Stimulated activated CD4-positive, alpha-beta T cell treated with anti-CD3 and anti-CD28 coated beads, Interleukin-12 subunit alpha, Interleukin-12 subunit beta, amount 100 ng/mL, for 48 hours (primary cell): ENCODE results near the gene ERC1.
A peak's percentile ranks its signal among the peaks of the same experiment; 100 is the strongest.

Source experiments
- DNase-seq, 3 donors: peaks; one replicate each; pipeline ENCODE4 v3.0.0-alpha.2; 2020; ENCODE audit warnings: low read depth in 2 of 3, low spot score in 1 of 3

Gene ERC1

DNA sequence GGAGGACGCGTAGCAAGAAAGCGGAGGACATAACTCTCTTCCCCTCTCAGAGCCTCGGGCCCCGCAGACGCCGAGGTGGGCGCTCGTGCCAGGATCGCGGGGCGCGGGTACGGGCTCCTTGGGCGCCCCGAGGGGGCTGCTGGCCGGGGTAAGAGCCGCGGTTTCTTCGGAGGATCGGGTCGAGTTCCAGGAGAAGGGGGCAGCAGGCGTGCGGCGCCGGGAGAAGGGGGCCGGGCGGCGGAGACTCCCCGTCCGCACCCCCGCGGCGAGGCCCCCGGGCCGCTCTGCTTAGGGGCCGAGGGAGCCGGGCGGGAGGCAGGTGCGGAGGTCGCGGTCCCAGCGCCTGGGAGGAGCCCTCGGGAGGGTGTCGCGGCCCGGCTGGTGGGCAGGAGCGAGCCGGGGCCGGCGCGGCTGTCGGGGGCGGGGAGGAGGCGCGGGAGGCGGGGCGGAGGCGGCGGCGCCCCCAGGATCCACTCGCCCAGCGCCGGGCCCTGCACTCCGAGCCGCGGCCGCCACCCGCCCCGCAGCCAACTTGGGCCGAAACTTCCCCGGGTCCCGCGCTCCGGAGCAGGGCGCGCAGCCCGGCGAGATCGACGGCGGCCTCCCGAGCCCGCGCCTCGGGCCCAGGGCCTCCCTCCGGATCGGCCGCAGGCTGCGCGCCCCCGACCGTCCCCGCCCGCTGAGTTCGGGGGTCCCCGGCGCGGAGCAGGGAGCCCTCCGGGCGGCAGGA lies 539.0 kb downstream of the ERC1 start:
- no peak for DNase-seq

DNA sequence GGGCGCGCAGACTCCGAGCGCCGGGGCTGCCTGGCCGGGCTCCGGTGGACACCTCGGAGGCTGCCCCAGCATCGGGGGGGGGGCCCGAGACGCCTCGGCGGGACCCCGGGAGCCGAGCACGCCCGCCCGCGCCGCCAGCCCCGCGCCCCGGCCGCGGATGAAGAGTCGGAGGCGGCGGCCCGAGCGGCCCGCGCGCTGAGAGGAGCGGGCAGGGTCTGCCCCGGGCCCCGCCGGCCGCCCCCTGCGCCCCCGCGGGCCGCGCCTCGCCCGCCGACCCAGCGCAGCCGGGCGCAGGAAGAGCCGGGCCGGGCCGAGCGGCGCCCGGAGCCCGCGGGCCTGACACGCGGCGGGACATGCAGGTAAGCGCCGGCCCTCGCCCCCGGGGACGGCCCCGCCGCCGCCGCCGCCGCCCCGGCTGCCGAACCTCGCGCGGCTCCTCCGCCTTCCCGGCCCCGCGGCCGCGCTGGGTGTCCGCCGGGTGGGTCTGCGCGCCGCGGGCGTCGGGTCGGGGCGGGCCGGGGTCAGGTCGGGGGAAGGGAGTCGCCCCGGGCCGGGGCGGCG lies 539.6 kb downstream of the ERC1 start:
- DNase-seq: no peak

DNA sequence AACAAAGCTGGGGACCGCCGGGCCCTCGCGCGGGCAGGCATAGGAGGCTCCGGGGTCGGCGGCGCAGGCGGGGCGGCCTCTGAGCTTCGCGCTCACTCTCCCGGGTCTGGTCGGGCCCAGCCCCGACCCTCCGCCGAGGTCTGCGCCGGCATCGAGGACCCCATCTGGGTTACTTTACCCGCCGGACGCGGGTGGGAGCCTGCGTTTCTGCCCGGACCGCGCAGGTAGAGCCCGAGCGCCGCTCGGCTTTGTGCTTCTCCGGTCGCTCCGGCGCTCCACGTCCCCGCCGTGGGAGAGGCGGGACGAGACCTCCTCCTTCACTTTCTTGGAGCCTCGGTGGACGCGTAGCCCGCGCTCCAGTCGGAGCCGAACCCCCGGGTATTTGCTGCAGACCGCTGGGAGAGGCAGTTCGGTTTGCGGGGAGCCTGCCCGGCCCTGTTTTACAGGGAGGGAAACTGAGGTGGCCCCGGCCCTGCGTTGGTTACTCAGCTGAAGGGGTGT lies 540.2 kb downstream of the ERC1 start:
- DNase-seq: no peak

DNA sequence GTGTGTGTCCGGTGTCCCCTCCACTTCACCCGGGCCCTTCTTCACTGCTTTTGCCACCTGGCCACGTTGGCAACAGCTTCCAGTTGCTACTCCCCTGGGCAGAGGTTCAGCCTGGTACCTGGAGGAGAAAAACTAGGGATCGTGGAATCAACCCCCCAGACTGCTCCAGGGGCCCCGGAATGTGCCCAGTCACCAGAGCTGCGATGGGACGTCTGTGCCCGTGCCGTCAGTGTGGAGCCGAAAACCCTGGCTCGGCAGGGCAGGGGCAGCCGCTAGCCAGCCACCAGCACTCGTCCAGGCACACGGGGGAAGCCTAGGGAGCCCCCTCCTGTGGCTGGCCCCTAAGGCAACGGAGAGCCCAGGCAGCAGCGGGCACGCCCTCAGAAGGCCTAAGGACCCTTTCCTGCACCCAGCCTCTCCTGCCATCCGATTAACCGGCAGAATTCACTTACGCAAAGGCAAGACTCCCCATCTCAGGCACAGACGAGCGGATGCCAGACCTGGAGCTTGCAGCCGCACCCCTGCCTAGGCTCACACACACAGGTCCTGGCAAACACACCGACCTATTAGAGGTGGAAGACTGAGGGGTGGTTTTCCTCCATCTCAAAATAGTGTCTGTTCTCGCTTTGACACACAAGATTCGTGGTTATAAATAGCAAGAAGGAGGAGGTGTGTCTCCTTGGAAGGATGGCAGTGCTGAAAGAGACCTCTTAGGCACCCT lies 540.8 kb downstream of the ERC1 start:
- no peak for DNase-seq

DNA sequence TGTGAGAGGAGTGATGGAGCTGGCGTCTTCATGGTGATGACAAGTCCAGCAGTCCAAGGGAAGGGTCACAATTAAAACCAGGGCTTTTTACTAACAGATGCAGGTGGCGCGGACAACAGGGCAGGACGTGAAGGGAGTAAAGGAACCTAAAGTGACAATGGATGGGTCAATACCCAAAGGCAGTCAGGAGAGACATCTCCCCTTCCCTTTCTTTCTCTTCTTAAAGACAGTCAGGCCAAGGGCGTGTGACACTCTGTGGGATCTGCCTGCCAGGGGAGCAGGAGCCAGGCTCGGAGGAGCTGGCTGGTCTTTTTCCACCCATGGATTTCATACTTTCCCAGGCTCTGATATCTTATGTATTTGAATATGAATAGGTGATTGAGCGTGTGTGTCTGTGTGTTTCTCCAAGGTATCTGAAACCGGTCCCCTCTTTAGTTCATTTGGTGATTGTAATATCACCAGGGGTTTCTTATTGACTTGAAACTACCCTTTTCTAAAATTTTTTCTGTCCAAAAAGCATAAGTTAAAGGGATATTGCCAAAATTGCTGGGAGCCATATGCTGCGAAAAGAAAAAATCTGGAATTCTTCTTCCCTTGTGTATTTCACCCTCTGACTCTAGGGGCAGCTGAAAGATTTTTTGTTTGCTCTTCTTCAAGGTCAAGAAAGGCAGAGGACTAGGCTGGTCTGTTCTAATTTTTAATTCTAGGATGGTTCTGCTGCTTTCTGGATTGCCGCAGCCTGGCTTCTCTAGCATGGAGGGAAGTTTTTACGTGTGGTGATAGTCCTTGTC lies 541.5 kb downstream of the ERC1 start:
- DNase-seq: no peak

DNA sequence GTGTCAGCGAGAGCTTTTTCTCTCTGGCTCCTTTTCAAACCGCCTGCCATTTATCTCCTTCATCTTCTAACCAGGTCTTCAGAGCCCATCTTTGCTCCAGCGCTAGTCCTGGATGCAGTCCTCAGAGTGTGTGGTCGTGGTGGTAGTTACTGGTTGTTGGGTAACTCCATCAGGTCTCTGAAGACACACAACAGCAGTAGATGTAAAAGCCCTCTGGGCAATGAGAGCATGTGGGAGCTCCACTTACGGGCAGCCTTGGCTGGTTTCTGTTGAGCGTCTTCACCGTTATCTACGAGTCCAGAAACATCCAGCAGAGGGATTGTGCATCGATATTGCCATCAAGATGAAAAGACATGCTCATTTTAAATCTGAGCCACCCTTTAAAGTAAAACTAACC lies 542.2 kb downstream of the ERC1 start:
- DNase-seq: no peak

DNA sequence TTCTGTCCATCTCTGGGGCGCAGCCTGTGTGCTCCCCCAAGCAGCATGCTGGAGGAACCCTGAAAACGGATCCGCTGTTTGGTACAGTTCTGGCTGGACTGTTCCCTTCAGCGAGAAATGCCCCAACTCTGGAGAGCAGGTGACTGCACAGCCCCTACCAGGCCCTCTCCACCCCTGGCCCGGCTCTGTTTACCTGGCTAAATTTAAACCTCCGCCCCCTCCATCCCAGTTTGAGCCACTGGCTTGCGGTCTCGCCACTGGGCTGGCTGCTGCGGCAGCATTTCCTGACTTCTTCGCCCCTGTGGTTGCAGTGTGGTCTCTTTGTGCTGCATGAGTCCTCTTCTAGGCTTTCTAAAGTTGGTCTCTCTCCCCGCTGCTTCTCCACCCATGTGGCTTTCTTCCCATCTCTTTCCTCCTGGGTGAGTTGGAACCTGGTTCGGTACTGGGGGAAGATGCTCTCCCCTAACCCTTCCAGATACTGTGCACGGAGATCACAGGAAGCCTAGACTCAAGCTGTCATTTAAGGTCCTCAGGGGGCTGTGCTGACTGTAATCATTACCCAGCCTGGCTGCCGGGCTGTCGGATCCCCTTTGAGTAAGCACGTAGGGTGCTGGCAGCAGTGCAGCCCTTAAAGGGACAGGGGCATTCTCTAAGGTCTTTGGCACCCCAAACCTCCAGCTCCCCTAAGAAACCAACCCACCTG lies 542.7 kb downstream of the ERC1 start:
- peak; percentile 24 to 42 (median 39) for DNase-seq

DNA sequence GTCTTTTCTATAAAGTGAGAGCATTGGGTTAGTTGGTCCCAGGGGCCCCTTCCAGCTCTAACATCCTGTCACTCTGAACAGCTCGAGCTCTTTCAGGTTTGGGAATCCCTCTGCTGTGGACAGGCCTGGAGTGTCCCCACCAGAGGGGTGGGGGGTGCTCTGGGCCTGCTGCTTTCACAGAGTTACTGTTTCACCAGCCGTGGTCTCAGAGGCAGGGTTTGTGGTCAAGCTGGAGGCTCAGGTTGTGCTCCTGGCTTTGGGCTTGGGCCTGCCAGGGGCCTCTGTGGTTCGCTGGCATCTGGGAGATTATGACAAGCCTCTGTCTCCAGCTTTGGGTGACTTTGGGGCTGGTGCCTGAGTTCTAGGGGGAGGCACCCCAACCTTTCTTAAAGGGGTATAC lies 543.7 kb downstream of the ERC1 start:
- DNase-seq: no peak

DNA sequence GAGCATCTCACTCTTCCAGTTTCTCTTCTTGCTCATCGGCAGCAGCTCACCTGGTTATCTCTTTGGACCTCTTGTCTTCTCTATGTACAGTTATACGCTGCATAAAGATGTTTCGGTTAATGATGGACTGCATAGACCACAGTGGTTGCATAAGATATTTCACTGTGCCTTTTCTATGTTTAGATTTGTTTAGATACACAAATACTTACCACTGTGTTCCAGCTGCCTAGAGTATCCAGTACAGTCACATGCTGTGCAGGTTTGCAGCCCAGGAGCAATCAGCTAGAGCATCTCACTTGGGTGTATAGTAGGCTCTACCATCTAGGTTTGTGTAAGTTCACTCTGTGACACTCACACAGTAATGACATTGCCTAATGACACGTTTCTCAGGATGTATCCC lies 545.8 kb downstream of the ERC1 start:
- no peak for DNase-seq

DNA sequence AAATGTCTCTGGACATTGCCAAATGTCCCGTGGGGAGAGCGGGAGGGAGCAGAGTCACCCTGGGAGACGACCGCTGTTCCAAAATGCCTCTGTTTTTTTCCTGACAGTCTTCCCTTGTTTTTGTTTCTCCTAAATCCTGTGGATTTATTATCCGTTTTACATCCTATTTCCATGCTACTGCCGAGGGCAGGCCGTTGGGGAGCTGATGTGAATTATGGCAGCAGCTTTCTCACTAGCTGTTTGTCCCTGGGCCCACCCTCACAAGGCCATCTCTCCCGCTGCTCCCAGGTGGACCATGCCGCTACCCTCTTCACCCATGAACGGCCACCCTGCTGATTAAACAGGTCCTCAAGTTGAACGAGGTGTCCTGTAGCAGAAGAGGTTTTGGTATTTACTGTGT lies 548.1 kb downstream of the ERC1 start:
- DNase-seq: no peak

DNA sequence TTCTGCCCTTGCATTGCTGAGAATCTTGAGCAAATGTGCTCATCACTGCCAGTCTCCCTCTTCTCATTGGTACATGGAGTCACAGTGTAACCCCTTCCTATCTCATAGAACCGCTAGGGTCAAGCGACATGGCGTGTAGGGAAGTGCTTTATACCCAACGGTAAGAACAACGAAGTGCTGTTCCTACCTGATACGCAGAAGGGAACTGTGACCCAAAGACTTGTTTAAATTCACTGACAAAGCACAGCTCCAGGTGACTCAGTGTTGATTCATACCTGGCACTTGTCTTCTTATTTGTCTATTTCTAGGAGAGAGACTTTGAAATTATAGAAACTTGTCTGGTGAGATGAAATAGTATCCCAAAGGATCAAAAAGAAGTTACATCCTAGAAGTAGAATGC lies 549.7 kb downstream of the ERC1 start:
- no peak for DNase-seq

DNA sequence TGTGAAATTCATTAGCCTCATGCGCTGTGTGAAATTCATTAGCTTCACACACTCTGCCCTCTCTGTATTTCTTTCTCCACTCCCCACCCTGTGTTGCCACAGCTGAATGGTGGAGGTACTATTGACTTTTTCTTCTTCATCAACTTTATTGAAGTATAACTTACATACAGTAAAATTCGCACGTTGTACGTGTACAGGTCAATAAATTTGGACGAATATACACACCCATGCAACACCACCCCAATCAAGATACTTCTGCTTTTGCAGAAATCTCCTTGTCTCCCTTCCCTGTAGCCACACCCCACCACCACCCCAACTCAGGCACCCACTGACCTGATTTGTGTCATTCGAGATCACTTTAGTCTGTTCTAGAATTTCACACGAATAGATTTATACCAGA lies 551.6 kb downstream of the ERC1 start:
- DNase-seq: no peak

DNA sequence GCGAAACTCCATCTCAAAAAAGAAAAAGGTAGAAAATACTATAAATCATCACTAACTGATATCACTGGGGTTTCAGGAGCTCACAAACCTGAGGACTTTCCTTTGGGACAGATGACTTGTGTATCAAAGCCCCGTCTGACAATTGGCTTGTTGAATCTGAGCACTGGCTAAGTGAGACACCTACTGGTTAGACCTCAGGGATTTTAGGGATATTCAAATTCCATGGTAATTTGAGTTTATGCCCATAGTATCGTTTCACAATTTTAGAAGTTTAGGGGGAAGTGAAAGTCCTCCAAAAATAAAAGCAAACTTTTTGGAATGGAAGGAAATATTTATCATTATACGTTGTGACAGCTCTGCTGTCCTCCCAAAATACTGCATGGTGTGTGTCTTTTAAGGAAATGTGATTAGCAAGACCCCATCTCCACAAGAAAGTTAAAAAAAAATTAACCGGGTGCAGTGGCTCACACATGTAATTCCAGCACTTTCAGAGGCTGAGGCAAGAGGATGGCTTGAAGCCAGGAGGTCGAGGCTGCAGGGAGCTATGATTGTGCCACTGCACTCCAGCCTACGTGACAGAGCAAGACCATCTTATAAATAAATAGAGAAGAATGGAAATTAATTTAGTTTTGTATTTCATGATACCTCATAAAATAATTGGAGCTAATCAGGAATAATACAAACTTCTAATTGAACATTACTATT lies 554.1 kb downstream of the ERC1 start:
- no peak for DNase-seq
